HUDEP-2 (cell line): ENCODE data around the gene IL1RN.
A peak's percentile ranks its signal among the peaks of the same experiment; 100 is the strongest.

Experiments used
- DNase-seq, 76 experiments: peaks; one replicate each; lab custom pipeline; 2025; ENCODE audit not compliant: unreplicated experiment in 76 of 76; lab: John Stamatoyannopoulos, UW

The IL1RN gene

GRCh38 chr2:113124984-113125855 is 2.2 kb upstream of the IL1RN start:
- no peak for DNase-seq

- DNase-seq = no peak
Observed at GRCh38 chr2:113127646-113128570, 510 bp downstream of the IL1RN start.

GRCh38 chr2:113129519-113130078 is 2.2 kb downstream of the IL1RN start:
- no peak for DNase-seq

- no peak for DNase-seq
Observed at GRCh38 chr2:113131352-113132185, 4.2 kb downstream of the IL1RN start.

- DNase-seq = no peak
Observed at GRCh38 chr2:113132414-113133021, 5.1 kb downstream of the IL1RN start.

- DNase-seq = peak in 3 of 76 experiments; percentile 22 to 30 (median 25)
Observed at GRCh38 chr2:113133704-113134598, 6.6 kb downstream of the IL1RN start.

GRCh38 chr2:113134717-113135116 is 7.3 kb downstream of the IL1RN start:
- DNase-seq = no peak

- DNase-seq = no peak
Observed at GRCh38 chr2:113135317-113135716, 7.9 kb downstream of the IL1RN start.

- DNase-seq = peak in 16 of 76 experiments; percentile 4 to 36 (median 18)
Observed at GRCh38 chr2:113136828-113137775, 9.7 kb downstream of the IL1RN start.

GRCh38 chr2:113137827-113138226 is 10.4 kb downstream of the IL1RN start:
- DNase-seq = no peak

GRCh38 chr2:113138428-113139322 is 11.3 kb downstream of the IL1RN start:
- peak in 39 of 76 experiments; percentile 7 to 79 (median 42) for DNase-seq

- no peak for DNase-seq
Observed at GRCh38 chr2:113141451-113141850, 14.1 kb downstream of the IL1RN start.

GRCh38 chr2:113142290-113142689 is 14.9 kb downstream of the IL1RN start:
- DNase-seq = no peak

GRCh38 chr2:113144259-113144658 is 16.9 kb downstream of the IL1RN start:
- DNase-seq = no peak

- no peak for DNase-seq
Observed at GRCh38 chr2:113148606-113149552, 21.5 kb downstream of the IL1RN start.
